Measurements from ENCODE around the gene TSPAN13. TPM values are rescaled to one million over a fixed set of nuclear protein-coding genes. Genes with fewer than 3 reads are reported as not detected.

TSPAN13 gene
- total RNA-seq, 6 donors from 2014 or later, result 16.8 to 178 (median 139) TPM

DNA sequence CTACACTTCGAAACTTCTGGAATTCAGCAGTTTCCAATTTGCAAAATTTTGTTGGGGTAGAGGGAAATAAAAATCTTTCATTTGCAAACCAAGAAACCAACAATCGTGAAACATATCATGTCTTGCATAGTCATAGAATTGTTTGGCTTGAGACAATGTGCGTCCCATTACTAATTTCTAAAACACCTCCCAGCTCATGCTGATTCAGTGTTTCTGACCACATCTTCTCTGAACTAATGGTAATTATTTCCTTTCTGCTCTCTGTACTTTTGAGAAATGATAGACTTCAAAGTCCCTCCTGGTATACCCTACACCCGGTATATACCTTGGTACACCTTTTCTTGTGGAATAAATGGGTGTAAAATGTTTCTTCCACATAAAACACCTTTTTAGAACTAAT is 41.8 kb upstream of the TSPAN13 start:
- no peaks in the 10 kb centered on the region for H3K4me1 ChIP-seq
- DNase-seq (no peak), ATAC-seq (ENCODE audit: low FRiP score in 2 of 2) (no peak)
- H3K27me3 ChIP-seq, result no peaks in the 10 kb centered on the region
- TF ChIP-seq POLR2A (IDR thresholded peaks at IDR 0.05) (no peak), POLR2AphosphoS5 (IDR thresholded peaks at IDR 0.05) (no peak), EP300 (IDR thresholded peaks at IDR 0.05) (no peak)
- TF ChIP-seq, protein P1, sequence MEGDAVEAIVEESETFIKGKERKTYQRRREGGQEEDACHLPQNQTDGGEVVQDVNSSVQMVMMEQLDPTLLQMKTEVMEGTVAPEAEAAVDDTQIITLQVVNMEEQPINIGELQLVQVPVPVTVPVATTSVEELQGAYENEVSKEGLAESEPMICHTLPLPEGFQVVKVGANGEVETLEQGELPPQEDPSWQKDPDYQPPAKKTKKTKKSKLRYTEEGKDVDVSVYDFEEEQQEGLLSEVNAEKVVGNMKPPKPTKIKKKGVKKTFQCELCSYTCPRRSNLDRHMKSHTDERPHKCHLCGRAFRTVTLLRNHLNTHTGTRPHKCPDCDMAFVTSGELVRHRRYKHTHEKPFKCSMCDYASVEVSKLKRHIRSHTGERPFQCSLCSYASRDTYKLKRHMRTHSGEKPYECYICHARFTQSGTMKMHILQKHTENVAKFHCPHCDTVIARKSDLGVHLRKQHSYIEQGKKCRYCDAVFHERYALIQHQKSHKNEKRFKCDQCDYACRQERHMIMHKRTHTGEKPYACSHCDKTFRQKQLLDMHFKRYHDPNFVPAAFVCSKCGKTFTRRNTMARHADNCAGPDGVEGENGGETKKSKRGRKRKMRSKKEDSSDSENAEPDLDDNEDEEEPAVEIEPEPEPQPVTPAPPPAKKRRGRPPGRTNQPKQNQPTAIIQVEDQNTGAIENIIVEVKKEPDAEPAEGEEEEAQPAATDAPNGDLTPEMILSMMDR (IDR thresholded peaks at IDR 0.05), result no peak
- no peaks in the 10 kb centered on the region for H3K9me3 ChIP-seq
- H3K27ac ChIP-seq, result no peak overlapping the region
- 89 to 95% methylated on average over 4 of the region's 4 CpGs for WGBS, 2 donors
- no peak overlapping the region for H3K4me3 ChIP-seq
- peaks cover 0 to under 1% (median 0%) of the 10 kb centered on the region in 4 donors for H3K36me3 ChIP-seq

DNA sequence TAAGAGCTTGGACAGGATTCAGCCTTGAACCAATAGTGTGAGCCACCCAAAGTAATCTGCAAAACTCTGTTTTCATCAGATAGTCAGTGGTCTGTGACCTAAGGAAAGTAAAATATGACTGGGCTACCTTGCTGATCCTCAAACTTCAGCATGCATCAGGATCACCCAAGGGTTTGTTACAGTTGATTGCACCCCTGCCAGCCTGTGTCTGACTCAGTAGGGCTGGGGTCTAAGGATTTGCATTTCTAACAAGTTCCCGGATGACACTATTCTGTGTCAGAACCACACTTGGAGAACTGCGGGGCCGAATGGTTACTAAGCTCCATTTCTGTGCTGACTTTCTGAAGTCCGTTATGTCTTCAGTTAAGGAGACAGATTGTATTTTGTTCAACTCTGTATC is 40.6 kb upstream of the TSPAN13 start:
- no peak for ATAC-seq (ENCODE audit: low FRiP score in 2 of 2)
- WGBS, 2 donors, result 95 to 97% methylated on average over 4 of the region's 4 CpGs
- TF ChIP-seq POLR2AphosphoS5 (IDR thresholded peaks at IDR 0.05) (no peak), EP300 (IDR thresholded peaks at IDR 0.05) (no peak), POLR2A (IDR thresholded peaks at IDR 0.05) (no peak)
- TF ChIP-seq, protein P1 (IDR thresholded peaks at IDR 0.05), result no peak
- Histone ChIP-seq H3K27me3 (no peaks in the 10 kb centered on the region), H3K4me3 (no peak overlapping the region), H3K4me1 (no peaks in the 10 kb centered on the region), H3K36me3 (no peaks in the 10 kb centered on the region), H3K27ac (no peak overlapping the region), H3K9me3 (no peaks in the 10 kb centered on the region)
- no peak for DNase-seq

DNA sequence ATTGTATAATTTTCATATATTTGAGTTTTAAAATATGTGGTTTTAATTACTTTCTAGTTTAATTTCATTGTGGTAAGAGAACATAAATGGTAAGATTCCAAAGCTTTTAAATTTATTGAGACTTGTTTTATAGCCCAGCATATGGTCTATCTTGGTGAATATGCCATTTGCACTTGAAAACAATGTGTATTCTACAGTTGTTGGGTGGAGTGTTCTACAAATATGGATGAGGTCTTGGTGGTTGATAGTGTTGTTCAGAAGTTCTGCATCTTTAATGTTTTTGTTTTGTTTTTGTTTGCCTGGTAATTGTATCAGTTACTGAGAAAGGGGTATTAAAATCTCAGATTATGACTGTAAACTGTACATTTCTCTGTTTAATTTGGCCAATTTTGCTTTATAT is 37.6 kb upstream of the TSPAN13 start:
- no peaks in the 10 kb centered on the region for H3K4me1 ChIP-seq
- no peak for ATAC-seq (ENCODE audit: low FRiP score in 2 of 2)
- no peaks in the 10 kb centered on the region for H3K36me3 ChIP-seq
- no peak overlapping the region for H3K27ac ChIP-seq
- DNase-seq, result no peak
- H3K4me3 ChIP-seq, result no peak overlapping the region
- TF ChIP-seq, protein P1 (IDR thresholded peaks at IDR 0.05), result no peak
- TF ChIP-seq EP300 (IDR thresholded peaks at IDR 0.05) (no peak), POLR2A (IDR thresholded peaks at IDR 0.05) (no peak), POLR2AphosphoS5 (IDR thresholded peaks at IDR 0.05) (no peak)
- H3K9me3 ChIP-seq, result no peaks in the 10 kb centered on the region
- no peaks in the 10 kb centered on the region for H3K27me3 ChIP-seq

DNA sequence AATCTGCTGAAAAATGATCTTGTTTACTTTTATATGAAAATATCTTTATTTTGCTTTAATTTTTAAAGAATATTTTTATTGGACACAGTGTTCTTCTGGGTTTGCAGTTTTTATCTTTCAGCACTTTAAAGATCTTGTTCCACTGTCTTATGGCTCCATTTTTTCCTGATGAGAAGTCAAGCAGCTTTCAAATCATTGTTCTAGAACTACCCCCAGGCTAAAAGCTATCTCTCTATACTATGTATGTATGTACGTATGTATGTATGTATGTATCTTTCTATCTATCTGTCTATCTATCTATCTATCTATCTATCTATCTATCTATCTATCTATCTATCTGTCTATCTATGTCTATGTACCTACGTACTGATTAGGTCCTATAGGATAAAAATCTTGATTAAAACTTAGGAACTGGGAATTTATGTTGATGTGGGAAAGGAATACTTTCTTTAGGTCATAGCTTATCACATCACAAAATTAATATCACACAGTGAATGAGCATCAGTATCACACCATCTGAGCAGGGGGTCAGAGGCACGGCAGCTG is 35.4 kb upstream of the TSPAN13 start:
- TF ChIP-seq POLR2A (IDR thresholded peaks at IDR 0.05) (no peak), EP300 (IDR thresholded peaks at IDR 0.05) (no peak), POLR2AphosphoS5 (IDR thresholded peaks at IDR 0.05) (no peak)
- TF ChIP-seq, protein P1 (IDR thresholded peaks at IDR 0.05), result no peak
- ATAC-seq (ENCODE audit: low FRiP score in 2 of 2), result no peak
- 97 to 100% methylated on average over 3 of the region's 3 CpGs for WGBS, 2 donors

DNA sequence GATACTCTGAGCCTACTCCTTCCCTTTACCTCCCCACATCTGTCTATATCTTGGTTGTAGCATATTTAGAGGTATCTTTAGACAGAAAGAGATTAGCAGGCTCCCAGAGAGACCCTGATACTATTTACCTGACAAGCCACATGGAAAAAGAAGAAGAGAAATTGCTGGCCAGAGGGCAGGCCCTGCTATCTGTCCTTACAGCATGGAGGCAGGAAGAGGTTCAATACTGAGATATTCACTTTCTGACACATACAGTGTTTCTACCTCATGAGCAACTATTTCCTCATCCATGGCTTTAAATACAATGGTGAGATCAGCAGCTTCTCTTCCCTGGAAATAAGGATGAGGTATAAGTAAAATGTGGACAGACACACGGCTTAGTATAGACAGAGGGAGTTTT is 33.9 kb upstream of the TSPAN13 start:
- Histone ChIP-seq H3K27ac (no peak overlapping the region), H3K36me3 (no peaks in the 10 kb centered on the region), H3K9me3 (no peaks in the 10 kb centered on the region), H3K4me1 (no peaks in the 10 kb centered on the region), H3K4me3 (no peak overlapping the region), H3K27me3 (no peaks in the 10 kb centered on the region)
- DNase-seq (no peak), ATAC-seq (ENCODE audit: low FRiP score in 2 of 2) (no peak)
- 86 to 100% methylated on average over 1 of the region's 1 CpG for WGBS, 2 donors
- TF ChIP-seq EP300 (IDR thresholded peaks at IDR 0.05), result no peak
- no peak for TF ChIP-seq POLR2A (IDR thresholded peaks at IDR 0.05)
- TF ChIP-seq, protein P1 (IDR thresholded peaks at IDR 0.05), result no peak
- no peak for TF ChIP-seq POLR2AphosphoS5 (IDR thresholded peaks at IDR 0.05)

More for the DNA sequence above, 35.4 kb upstream of the TSPAN13 start:
- H3K9me3 ChIP-seq, result no peaks in the 10 kb centered on the region
- H3K27me3 ChIP-seq, result no peaks in the 10 kb centered on the region
- H3K4me3 ChIP-seq, result no peak overlapping the region
- H3K27ac ChIP-seq, result no peak overlapping the region
- no peaks in the 10 kb centered on the region for H3K36me3 ChIP-seq
- no peak for DNase-seq
- no peaks in the 10 kb centered on the region for H3K4me1 ChIP-seq
